NB4 (cell line): ENCODE results near the gene BCOR.

Experiments
- DNase-seq: peaks from one replicate; pipeline ENCODE4 v3.0.0; 2010; ENCODE audit warnings: low read depth
- H3K4me3 ChIP-seq: one replicate; pipeline ENCODE4 v1.5.1; 2011; ENCODE audit warnings: mild to moderate bottlenecking, low read depth, low read length, moderate library complexity
- MYC ChIP-seq: IDR thresholded peaks from 2 replicates; pipeline ENCODE4 v1.6.1; 2011; ENCODE audit warnings: low read depth, low read length
- POLR2A ChIP-seq: IDR thresholded peaks from 2 replicates; pipeline ENCODE4 v1.6.1; 2011; ENCODE audit warnings: mild to moderate bottlenecking; ENCODE audit not compliant: insufficient read length; ENCODE audit errors: extremely low read depth
- TF ChIP-seq, protein P1 (sequence below): IDR thresholded peaks from 2 replicates; pipeline ENCODE4 v1.6.1; 2011; ENCODE audit warnings: low read depth, low read length
- TF ChIP-seq, protein P2 (sequence below): IDR thresholded peaks from one replicate; pipeline ENCODE4 v1.5.1; 2012; ENCODE audit warnings: low read depth, low read length

Gene BCOR

DNA sequence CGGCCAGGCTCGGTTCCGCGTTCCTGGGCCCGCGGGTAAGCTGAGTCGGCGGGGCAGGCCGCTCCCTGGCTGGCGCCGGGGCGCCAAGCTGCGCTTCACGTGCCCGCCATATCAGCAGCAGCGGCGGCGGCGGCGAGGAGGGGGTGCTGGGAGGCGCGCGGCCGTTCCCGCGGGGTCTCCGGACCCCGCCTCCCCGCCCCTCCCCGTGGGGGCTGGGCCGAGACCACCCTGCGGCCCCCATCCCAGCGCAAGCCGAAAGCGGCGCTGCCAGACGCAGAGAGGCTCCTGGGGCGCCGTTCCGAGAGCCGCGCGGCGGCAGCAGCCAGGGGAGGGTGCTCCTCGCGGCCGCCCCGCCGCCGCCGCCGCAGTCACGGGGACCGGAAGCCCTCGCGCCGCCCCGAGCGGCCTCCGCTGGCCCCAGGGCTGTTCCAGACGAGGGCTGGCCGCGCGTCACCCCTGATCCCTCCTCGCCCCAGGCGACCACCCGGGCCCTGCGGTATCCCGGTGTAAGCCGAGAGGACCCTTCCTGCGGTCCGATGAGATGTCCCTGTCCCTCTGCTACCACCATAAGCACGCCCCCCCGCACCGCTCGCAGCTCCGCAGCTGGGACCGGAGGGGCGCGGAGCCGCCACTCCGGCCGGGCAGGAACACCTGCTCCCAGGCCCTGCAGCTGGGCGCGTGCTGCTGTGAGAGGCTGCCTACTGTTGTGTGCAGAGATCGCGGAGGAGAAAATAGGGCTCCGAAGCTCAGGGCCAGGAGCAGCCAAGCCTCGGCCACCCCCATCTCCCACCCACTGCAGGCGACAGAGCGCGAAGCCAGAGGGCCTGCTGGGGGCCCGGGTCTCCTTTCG lies 7.5 kb upstream of the BCOR start:
- TF ChIP-seq, protein P1, sequence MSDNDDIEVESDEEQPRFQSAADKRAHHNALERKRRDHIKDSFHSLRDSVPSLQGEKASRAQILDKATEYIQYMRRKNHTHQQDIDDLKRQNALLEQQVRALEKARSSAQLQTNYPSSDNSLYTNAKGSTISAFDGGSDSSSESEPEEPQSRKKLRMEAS: peak; percentile 7; the same call in 1 of the 2 replicates
- TF ChIP-seq, protein P2, sequence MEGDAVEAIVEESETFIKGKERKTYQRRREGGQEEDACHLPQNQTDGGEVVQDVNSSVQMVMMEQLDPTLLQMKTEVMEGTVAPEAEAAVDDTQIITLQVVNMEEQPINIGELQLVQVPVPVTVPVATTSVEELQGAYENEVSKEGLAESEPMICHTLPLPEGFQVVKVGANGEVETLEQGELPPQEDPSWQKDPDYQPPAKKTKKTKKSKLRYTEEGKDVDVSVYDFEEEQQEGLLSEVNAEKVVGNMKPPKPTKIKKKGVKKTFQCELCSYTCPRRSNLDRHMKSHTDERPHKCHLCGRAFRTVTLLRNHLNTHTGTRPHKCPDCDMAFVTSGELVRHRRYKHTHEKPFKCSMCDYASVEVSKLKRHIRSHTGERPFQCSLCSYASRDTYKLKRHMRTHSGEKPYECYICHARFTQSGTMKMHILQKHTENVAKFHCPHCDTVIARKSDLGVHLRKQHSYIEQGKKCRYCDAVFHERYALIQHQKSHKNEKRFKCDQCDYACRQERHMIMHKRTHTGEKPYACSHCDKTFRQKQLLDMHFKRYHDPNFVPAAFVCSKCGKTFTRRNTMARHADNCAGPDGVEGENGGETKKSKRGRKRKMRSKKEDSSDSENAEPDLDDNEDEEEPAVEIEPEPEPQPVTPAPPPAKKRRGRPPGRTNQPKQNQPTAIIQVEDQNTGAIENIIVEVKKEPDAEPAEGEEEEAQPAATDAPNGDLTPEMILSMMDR: no peak
- DNase-seq: peak; percentile 68

DNA sequence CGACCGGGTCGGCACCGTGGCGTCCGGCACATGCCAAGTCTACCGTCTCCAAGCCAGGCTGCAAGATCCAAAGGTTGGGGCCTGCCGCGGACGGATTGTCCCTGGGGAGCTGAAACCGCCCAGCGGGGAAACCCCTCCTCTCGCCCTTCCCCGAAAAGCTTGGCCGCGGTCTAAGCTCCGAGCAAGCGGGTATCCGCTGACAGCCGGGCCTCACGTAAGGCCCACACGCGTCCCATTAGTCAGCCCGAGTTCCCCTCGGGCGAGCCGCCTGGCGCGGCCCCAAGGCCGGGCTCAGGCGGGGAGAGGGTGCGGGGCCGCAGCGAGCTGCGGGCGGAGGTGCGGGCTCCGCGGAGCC lies 6.8 kb upstream of the BCOR start:
- peak overlapping the region; percentile 34 for H3K4me3 ChIP-seq
- TF ChIP-seq, protein P2: no peak
- TF ChIP-seq, protein P1: no peak
- no peak for TF ChIP-seq MYC
- TF ChIP-seq POLR2A: no peak
- DNase-seq: peak; percentile 86

More for the DNA sequence above, 7.5 kb upstream of the BCOR start:
- peak overlapping the region; percentile 58 for H3K4me3 ChIP-seq

DNA sequence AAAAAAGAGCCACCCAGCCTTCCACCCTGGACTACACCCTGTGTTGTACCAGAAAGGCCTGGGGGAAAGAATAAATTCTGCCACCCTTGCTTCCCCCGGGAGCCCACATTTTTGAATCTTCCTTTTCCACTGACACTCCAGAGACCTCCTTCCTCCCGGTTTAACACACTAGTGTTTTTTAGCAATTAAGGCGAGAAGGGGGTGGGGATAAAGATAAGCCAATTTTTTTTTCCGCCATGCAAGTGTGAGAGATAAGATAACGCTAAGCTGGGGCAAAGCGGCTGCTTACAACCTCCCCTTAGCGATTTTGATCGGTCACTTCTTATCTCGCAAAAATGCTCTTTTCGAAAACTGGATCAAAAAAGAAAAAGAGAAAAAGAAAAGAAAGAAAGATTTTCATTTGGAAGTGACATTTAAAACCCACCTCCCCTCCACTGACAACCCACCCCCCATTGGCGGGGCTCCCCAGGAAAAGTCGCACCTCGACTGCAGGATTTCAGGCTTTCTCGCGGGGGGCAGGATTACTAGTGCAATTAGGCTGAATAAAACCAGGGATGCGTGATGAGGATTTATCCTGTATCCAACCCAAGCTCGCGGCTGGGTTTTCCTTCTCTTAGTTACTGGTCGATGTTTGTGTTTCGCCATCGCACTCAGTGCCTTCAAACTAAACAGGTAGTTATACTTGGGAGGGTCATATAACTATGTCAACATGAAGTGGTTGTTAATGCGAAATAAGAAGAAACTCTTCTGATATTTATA lies 6.0 kb upstream of the BCOR start:
- DNase-seq: no peak
- H3K4me3 ChIP-seq: peak overlapping the region; percentile 34
- TF ChIP-seq, protein P1: no peak

DNA sequence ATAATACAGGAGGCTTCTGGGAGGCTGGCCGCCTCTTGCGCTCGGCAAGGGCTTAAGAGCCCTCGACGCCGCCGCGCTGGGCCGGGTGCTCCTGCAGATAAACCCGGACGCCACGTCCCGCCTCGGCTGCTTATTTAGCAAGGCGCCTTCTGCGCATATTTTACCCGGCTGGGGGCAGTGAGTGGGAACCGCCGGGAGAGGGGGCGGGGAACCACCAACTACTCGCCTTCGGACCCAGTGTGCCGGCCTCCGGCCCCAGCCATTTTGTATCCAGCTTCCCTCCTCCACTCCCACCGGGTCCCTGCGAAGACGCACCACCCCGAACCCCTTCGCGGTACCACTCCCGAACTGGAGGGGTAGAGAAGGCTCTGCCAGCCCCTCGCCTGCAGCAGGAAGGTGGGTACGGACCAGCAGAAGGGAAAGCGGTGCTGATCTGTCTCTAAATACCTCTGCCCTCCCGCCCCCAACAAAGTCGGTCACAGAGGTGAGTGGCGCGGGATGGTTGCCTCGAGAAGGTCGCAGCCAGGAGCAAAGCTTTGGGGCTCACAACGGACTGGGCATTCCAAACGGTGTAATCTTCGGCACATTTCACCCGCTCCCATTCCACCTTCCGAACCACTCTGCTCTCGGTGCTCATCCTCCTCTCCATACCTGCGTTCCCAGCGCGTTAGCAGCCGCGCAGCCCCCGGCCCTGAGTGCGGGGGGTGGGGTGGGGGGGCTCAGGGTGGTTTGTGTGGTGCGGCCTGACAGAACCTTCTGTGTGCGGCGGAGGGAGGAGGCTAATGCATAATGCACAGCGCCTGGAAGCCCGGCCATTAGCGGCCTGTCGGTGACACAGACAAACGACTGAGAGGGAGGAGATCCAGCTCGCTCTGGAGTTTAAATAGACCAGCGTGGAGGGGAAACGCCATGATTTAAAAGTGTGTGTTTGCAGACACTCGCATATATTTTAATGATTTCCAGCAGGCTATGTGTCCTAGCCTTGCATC lies 4.9 kb upstream of the BCOR start:
- TF ChIP-seq MYC (no peak), POLR2A (no peak)
- TF ChIP-seq, protein P2: no peak
- TF ChIP-seq, protein P1: no peak
- no peak for DNase-seq
- H3K4me3 ChIP-seq: no peak overlapping the region

DNA sequence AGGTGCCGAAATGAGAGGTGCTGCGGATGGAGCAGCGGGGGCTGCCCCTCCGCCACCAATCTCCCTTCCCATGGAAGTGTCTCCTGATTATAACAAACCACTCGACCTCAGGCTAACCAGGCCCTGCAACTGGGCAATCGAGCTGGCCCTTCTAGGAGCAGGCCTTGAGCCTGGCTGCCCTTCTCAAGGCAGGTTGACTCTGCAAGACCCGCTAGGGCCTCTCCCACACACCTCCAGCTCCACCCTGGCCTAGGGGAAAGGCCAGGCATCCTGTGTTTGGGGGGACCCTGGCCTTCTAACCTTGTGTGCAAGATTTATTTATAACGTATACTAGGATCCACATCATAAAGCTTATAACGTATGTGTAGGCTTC lies 3.7 kb upstream of the BCOR start:
- H3K4me3 ChIP-seq: no peak overlapping the region
- peak; percentile 26 for DNase-seq
- TF ChIP-seq MYC (no peak), POLR2A (no peak)
- TF ChIP-seq, protein P1: no peak
- TF ChIP-seq, protein P2: no peak
